ENCODE results near the gene SLC8A3. TPM values are rescaled to one million over a fixed set of nuclear protein-coding genes. Genes with fewer than 3 reads are reported as not detected.

SLC8A3 gene
- total RNA-seq, 1 donor from 2014 or later: 0.05 TPM

DNA sequence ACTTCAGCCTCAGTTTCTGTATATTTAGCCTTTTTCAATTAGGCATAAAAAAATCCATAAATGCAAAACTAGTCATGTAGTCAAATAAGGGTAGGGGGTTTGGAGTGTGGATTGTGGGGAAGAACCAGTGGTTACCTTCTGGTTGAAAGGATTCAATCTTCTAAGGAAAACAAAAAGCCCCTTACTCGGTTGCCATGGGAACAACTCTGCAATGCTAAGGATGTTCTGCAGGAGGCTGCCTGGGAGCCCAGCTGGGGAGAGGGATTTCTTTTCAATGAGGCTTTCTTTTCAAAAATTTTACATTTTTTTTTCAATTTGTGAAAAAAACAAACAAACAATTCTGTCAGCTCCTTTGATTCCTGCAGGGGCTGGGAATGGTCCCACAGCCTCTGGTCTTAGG, 67.2 kb downstream of the SLC8A3 start:
- intact Hi-C loops (cut with micrococcal nuclease): no loop called here
- TF ChIP-seq, protein P1, sequence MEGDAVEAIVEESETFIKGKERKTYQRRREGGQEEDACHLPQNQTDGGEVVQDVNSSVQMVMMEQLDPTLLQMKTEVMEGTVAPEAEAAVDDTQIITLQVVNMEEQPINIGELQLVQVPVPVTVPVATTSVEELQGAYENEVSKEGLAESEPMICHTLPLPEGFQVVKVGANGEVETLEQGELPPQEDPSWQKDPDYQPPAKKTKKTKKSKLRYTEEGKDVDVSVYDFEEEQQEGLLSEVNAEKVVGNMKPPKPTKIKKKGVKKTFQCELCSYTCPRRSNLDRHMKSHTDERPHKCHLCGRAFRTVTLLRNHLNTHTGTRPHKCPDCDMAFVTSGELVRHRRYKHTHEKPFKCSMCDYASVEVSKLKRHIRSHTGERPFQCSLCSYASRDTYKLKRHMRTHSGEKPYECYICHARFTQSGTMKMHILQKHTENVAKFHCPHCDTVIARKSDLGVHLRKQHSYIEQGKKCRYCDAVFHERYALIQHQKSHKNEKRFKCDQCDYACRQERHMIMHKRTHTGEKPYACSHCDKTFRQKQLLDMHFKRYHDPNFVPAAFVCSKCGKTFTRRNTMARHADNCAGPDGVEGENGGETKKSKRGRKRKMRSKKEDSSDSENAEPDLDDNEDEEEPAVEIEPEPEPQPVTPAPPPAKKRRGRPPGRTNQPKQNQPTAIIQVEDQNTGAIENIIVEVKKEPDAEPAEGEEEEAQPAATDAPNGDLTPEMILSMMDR (IDR thresholded peaks at IDR 0.05; ENCODE audit: borderline replicate concordance): no peak

DNA sequence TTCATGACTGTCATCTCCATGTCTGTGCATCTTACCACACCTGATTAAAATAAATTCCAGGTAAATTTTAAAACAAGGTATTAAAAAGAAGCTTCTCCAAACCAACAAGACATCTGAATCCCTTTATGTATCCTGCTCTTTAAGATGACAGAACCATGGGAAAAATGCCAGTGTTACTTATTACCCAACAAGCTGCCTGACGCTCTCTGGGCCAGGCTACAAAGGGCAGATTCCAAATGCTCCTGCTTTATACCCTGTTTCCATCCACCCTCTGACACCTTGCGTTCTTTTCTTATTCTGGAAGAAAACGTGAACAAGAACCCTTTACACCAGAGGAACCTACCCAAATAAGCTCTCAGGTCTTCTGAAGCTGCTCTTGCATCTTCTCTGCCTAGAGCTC, 70.7 kb downstream of the SLC8A3 start:
- Histone ChIP-seq H3K27me3 (ENCODE audit: low read depth) (peaks cover 81% of the 10 kb centered on the region), H3K4me3 (no peak overlapping the region), H3K36me3 (no peaks in the 10 kb centered on the region), H3K9me3 (replicated peaks) (no peaks in the 10 kb centered on the region), H3K4me1 (no peaks in the 10 kb centered on the region), H3K27ac (replicated peaks) (no peak overlapping the region)
- intact Hi-C loops (cut with micrococcal nuclease): no loop called here
- no peak for DNase-seq
- TF ChIP-seq, protein P1 (IDR thresholded peaks at IDR 0.05; ENCODE audit: borderline replicate concordance): no peak

More for the DNA sequence above, 67.2 kb downstream of the SLC8A3 start:
- Histone ChIP-seq H3K9me3 (replicated peaks) (no peaks in the 10 kb centered on the region), H3K27ac (replicated peaks) (no peak overlapping the region), H3K27me3 (ENCODE audit: low read depth) (peaks cover 55% of the 10 kb centered on the region), H3K4me3 (no peak overlapping the region), H3K4me1 (no peaks in the 10 kb centered on the region), H3K36me3 (no peaks in the 10 kb centered on the region)
- no peak for DNase-seq

DNA sequence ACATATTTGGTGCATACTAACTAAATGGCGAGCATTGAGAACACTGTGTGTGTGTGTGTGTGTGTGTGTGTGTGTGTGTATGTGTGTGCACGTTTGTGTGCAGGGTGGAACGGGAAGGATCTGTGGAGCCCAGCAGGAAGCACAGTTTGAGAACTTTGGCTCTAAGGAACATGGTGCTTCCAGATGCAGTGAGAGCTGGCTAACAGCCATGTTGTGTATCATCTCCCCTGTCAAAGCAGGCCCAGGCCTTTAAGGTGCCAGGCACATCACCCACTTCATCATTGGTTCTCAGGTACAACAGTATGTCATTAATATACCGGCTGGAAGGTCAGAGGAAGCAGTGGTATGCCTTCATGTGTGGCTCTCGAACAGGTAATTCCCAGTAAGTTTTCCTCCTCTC, 72.5 kb downstream of the SLC8A3 start:
- Histone ChIP-seq H3K36me3 (no peaks in the 10 kb centered on the region), H3K9me3 (replicated peaks) (no peaks in the 10 kb centered on the region), H3K4me1 (no peaks in the 10 kb centered on the region), H3K27ac (replicated peaks) (no peak overlapping the region), H3K27me3 (ENCODE audit: low read depth) (peaks cover 81% of the 10 kb centered on the region), H3K4me3 (no peak overlapping the region)
- DNase-seq: no peak
- intact Hi-C loops (cut with micrococcal nuclease): no loop called here
- TF ChIP-seq, protein P1 (IDR thresholded peaks at IDR 0.05; ENCODE audit: borderline replicate concordance): no peak

DNA sequence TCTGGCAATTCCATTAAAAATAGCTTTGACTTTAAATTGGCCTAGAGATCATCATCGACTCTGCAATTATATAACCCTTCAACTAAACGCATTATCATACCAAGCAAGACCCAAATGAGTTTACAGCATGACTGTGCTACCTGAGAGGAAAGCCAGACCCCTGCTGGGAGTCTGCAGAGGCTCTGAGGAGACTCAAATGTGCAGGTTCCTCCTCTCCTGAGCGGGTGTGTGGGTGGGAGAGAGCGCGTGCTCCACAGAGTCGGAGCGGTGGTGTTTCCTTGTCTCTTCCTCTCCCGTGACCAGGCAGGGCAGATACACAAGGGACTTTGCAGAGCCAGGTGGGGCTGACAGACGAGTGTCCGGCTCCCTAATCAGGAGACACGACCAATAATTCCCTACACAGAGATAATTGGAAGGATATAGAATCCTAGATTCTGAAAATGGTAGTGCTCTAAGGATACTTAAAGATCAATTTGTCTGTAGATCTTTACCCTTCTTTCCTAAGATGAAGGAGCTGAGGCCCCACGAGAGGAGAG, 74.1 kb downstream of the SLC8A3 start:
- Histone ChIP-seq H3K27ac (replicated peaks) (no peak overlapping the region), H3K4me1 (no peaks in the 10 kb centered on the region), H3K27me3 (ENCODE audit: low read depth) (peaks cover 72% of the 10 kb centered on the region), H3K9me3 (replicated peaks) (no peaks in the 10 kb centered on the region), H3K36me3 (no peaks in the 10 kb centered on the region), H3K4me3 (no peak overlapping the region)
- TF ChIP-seq, protein P1 (IDR thresholded peaks at IDR 0.05; ENCODE audit: borderline replicate concordance): no peak
- intact Hi-C loops (cut with micrococcal nuclease): no loop called here
- DNase-seq: no peak

DNA sequence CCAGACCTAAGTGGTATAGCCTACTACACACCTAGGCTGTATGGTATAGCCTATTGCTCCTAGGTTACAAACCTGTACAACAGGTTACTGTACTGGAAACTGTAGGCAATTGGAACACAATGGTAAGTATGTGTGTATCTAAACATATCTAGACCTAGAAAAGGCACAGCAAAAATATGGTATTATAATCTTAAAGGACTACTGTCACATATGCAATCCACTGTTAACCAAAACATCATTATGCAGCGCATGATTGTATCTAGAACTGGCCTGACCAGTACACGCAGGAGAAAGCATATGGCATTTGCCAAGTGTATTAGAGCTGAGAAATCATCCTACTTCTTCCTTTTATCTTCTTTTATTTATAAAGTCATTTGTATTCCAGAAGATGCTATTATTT, 75.5 kb downstream of the SLC8A3 start:
- intact Hi-C loops (cut with micrococcal nuclease): no loop called here
- DNase-seq: no peak
- Histone ChIP-seq H3K36me3 (no peaks in the 10 kb centered on the region), H3K9me3 (replicated peaks) (no peaks in the 10 kb centered on the region), H3K4me1 (no peaks in the 10 kb centered on the region), H3K27me3 (ENCODE audit: low read depth) (peaks cover 60% of the 10 kb centered on the region), H3K4me3 (no peak overlapping the region), H3K27ac (replicated peaks) (no peak overlapping the region)
- TF ChIP-seq, protein P1 (IDR thresholded peaks at IDR 0.05; ENCODE audit: borderline replicate concordance): no peak
